GDM1 (cell line): ENCODE data around the gene KCNH2.
"Not testable (repeated sequence)": the region's sequence is repeated elsewhere in the genome, so short reads cannot be mapped to it uniquely, and the experiment has no call there.

ENCODE experiments used
- DNase-seq: peaks from one replicate; lab custom pipeline; 2025; lab: John Stamatoyannopoulos, UW

Gene KCNH2

GRCh38 chr7:150934045-150934766, 43.9 kb downstream of the KCNH2 start:
- DNase-seq: no peak

GRCh38 chr7:150931199-150931869, 46.8 kb downstream of the KCNH2 start:
- peak; percentile 34 for DNase-seq

GRCh38 chr7:150928541-150928940, 49.6 kb downstream of the KCNH2 start:
- DNase-seq: no peak

- DNase-seq: no peak
Observed at GRCh38 chr7:150927956-150928344, 50.2 kb downstream of the KCNH2 start.

- DNase-seq: no peak
Observed at GRCh38 chr7:150927157-150927955, 50.8 kb downstream of the KCNH2 start.

- DNase-seq: no peak
Observed at GRCh38 chr7:150926066-150926465, 52.1 kb downstream of the KCNH2 start.

- DNase-seq: no peak
Observed at GRCh38 chr7:150924369-150924781, 53.7 kb downstream of the KCNH2 start.

GRCh38 chr7:150923802-150924201, 54.3 kb downstream of the KCNH2 start:
- DNase-seq: no peak

- no peak for DNase-seq
Observed at GRCh38 chr7:150923196-150923595, 54.9 kb downstream of the KCNH2 start.

- no peak for DNase-seq
Observed at GRCh38 chr7:150919160-150919559, 59.0 kb downstream of the KCNH2 start.

GRCh38 chr7:150918378-150918777, 59.7 kb downstream of the KCNH2 start:
- no peak for DNase-seq

GRCh38 chr7:150917969-150918368, 60.2 kb downstream of the KCNH2 start:
- DNase-seq: no peak

- no peak for DNase-seq
Observed at GRCh38 chr7:150916670-150917069, 61.5 kb downstream of the KCNH2 start.

- no peak for DNase-seq
Observed at GRCh38 chr7:150914966-150915365, 63.2 kb downstream of the KCNH2 start.

GRCh38 chr7:150914196-150914595, 63.9 kb downstream of the KCNH2 start:
- DNase-seq: no peak

GRCh38 chr7:150912427-150912826, 65.7 kb downstream of the KCNH2 start:
- DNase-seq: no peak

- no peak for DNase-seq
Observed at GRCh38 chr7:150911590-150912267, 66.4 kb downstream of the KCNH2 start.

GRCh38 chr7:150910996-150911422, 67.1 kb downstream of the KCNH2 start:
- peak; percentile 19 for DNase-seq

- DNase-seq: not testable (repeated sequence)
Observed at GRCh38 chr7:150910305-150910995, 67.7 kb downstream of the KCNH2 start.

- peak; percentile 24 for DNase-seq
Observed at GRCh38 chr7:150909200-150909995, 68.7 kb downstream of the KCNH2 start.

GRCh38 chr7:150908173-150908572, 69.9 kb downstream of the KCNH2 start:
- no peak for DNase-seq
